Activated CD4-positive, CD25-positive, alpha-beta regulatory T cell treated with anti-CD3 and anti-CD28 coated beads, Interleukin-2, amount 50 U/mL, for 16 hours (primary cell): ENCODE measurements around the gene HNRNPLL.

Experiments used
- DNase-seq: peaks from one replicate; pipeline ENCODE4 v3.0.0-alpha.2; 2020; ENCODE audit warnings: low read depth, low spot score

The HNRNPLL gene

GRCh38 chr2:38528534-38528933 is 74.2 kb downstream of the HNRNPLL start:
- no peak for DNase-seq

- DNase-seq = no peak
Measured at GRCh38 chr2:38528008-38528442, 74.7 kb downstream of the HNRNPLL start.

GRCh38 chr2:38527338-38528007 is 75.3 kb downstream of the HNRNPLL start:
- no peak for DNase-seq

- no peak for DNase-seq
Measured at GRCh38 chr2:38526195-38526594, 76.5 kb downstream of the HNRNPLL start.

- DNase-seq = no peak
Measured at GRCh38 chr2:38524580-38524979, 78.1 kb downstream of the HNRNPLL start.

GRCh38 chr2:38523728-38524437 is 78.8 kb downstream of the HNRNPLL start:
- DNase-seq = no peak

- no peak for DNase-seq
Measured at GRCh38 chr2:38522754-38523349, 79.9 kb downstream of the HNRNPLL start.

- DNase-seq = no peak
Measured at GRCh38 chr2:38521835-38522234, 80.9 kb downstream of the HNRNPLL start.

- no peak for DNase-seq
Measured at GRCh38 chr2:38517284-38517683, 85.4 kb downstream of the HNRNPLL start.

- no peak for DNase-seq
Measured at GRCh38 chr2:38516526-38516925, 86.2 kb downstream of the HNRNPLL start.

GRCh38 chr2:38516122-38516521 is 86.6 kb downstream of the HNRNPLL start:
- DNase-seq = no peak

- no peak for DNase-seq
Measured at GRCh38 chr2:38515155-38516074, 87.3 kb downstream of the HNRNPLL start.

- DNase-seq = no peak
Measured at GRCh38 chr2:38514603-38515154, 88.0 kb downstream of the HNRNPLL start.

- DNase-seq = no peak
Measured at GRCh38 chr2:38512211-38512610, 90.5 kb downstream of the HNRNPLL start.
